ENCODE data around the gene NFE2L2.
"Not testable (repeated sequence)": the region's sequence is repeated elsewhere in the genome, so short reads cannot be mapped to it uniquely, and the experiment has no call there.

The NFE2L2 gene

GRCh38 chr2:177264693-177265587, at the start of gene NFE2L2:
Gene NFE2L2, minus strand, starts transcription at chr2:177264727. Its CDS starts 151 bp downstream, at chr2:177264576.
- DNase-seq (ENCODE audit: low spot score), result peak; percentile 89

- DNase-seq (ENCODE audit: low spot score), result no peak
These were observed 49.7 kb upstream of the NFE2L2 start for GRCh38 chr2:177314194-177314593.

GRCh38 chr2:177313162-177313781, 48.7 kb upstream of the NFE2L2 start:
- DNase-seq (ENCODE audit: low spot score), result no peak

GRCh38 chr2:177312562-177312961, 48.0 kb upstream of the NFE2L2 start:
- DNase-seq (ENCODE audit: low spot score), result no peak

- not testable (repeated sequence) for DNase-seq (ENCODE audit: low spot score)
These were observed 45.3 kb upstream of the NFE2L2 start for GRCh38 chr2:177309672-177310309.

- DNase-seq (ENCODE audit: low spot score), result no peak
These were observed 42.0 kb upstream of the NFE2L2 start for GRCh38 chr2:177306550-177306949.

- peak; percentile 24 for DNase-seq (ENCODE audit: low spot score)
These were observed 39.4 kb upstream of the NFE2L2 start for GRCh38 chr2:177303939-177304338.

GRCh38 chr2:177302552-177302951, 38.0 kb upstream of the NFE2L2 start:
- no peak for DNase-seq (ENCODE audit: low spot score)

GRCh38 chr2:177298191-177298590, 33.7 kb upstream of the NFE2L2 start:
- no peak for DNase-seq (ENCODE audit: low spot score)

- DNase-seq (ENCODE audit: low spot score), result peak; percentile 22
These were observed 31.5 kb upstream of the NFE2L2 start for GRCh38 chr2:177296040-177296439.

GRCh38 chr2:177295484-177295883, 31.0 kb upstream of the NFE2L2 start:
- DNase-seq (ENCODE audit: low spot score), result no peak

- no peak for DNase-seq (ENCODE audit: low spot score)
These were observed 27.2 kb upstream of the NFE2L2 start for GRCh38 chr2:177291701-177292100.

GRCh38 chr2:177289824-177290628, 25.5 kb upstream of the NFE2L2 start:
- DNase-seq (ENCODE audit: low spot score), result no peak

GRCh38 chr2:177287814-177288213, 23.3 kb upstream of the NFE2L2 start:
- no peak for DNase-seq (ENCODE audit: low spot score)

GRCh38 chr2:177285892-177286715, 21.6 kb upstream of the NFE2L2 start:
- DNase-seq (ENCODE audit: low spot score), result no peak

- no peak for DNase-seq (ENCODE audit: low spot score)
These were observed 20.0 kb upstream of the NFE2L2 start for GRCh38 chr2:177284531-177284930.

GRCh38 chr2:177283906-177284305, 19.4 kb upstream of the NFE2L2 start:
- DNase-seq (ENCODE audit: low spot score), result no peak

- no peak for DNase-seq (ENCODE audit: low spot score)
These were observed 18.5 kb upstream of the NFE2L2 start for GRCh38 chr2:177282787-177283572.

- DNase-seq (ENCODE audit: low spot score), result no peak
These were observed 17.7 kb upstream of the NFE2L2 start for GRCh38 chr2:177282181-177282641.

Measured in RKO (cell line).